ENCODE results near the gene TFB1M. TPM values are rescaled to one million over a fixed set of nuclear protein-coding genes. Genes with fewer than 3 reads are reported as not detected.

The TFB1M gene
- total and polyA plus RNA-seq, 2 donors (not counting 3 experiments of a cell fraction or from before 2014, with no cell fraction given): 12.9 to 35.5 TPM

- Histone ChIP-seq H3K9me1 (replicated peaks; ENCODE audit: control insufficient read depth, extremely low read depth, insufficient read depth, low read length) (no peaks in the 10 kb centered on the region), H3K9me3 (replicated peaks; ENCODE audit: control insufficient read depth, insufficient read depth, low read length) (no peaks in the 10 kb centered on the region), H3K4me2 (ENCODE audit: insufficient read depth, low read length) (no peak overlapping the region), H3K79me2 (ENCODE audit: control insufficient read depth, insufficient read depth, low read length) (peaks cover 15% of the 10 kb centered on the region), H3K27me3 (ENCODE audit: control insufficient read depth in 2 of 2, insufficient read depth in 2 of 2, low read length in 2 of 2) (no peaks in the 10 kb centered on the region), H2AFZ (ENCODE audit: low read depth, low read length) (no peak overlapping the region), H4K20me1 (replicated peaks; ENCODE audit: control insufficient read depth, extremely low read depth, insufficient read depth, low read length) (no peaks in the 10 kb centered on the region), H3K4me1 (ENCODE audit: control insufficient read depth, extremely low read depth, insufficient read depth, low read length) (peaks cover 41% of the 10 kb centered on the region), H3K9ac (replicated peaks; ENCODE audit: extremely low read depth, insufficient read depth, low read length) (no peak overlapping the region), H3K4me3 (replicated peaks in 1 of 3; ENCODE audit: insufficient read depth in 1 of 3, low read depth in 1 of 3, low read length in 3 of 3) (no peak overlapping the region), H3K36me3 (ENCODE audit: control insufficient read depth in 2 of 2, extremely low read depth in 1 of 2, insufficient read depth in 2 of 2, low read length in 2 of 2) (peaks cover 3 to 6% of the 10 kb centered on the region in 2 experiments), H3K27ac (ENCODE audit: insufficient read depth, low read depth, low read length) (peak overlapping the region; percentile 1)
- FAIRE-seq (no peak), DNase-seq (ENCODE audit: low read depth, low spot score) (peak; percentile 17)
- ChIA-PET POLR2A (no interaction called here), CTCF (interaction anchor here (0.6 to 2.5 kb wide), 17 partner anchors 8 to 601 kb away, joined by 3 to 21 read pairs (median 4); no protein-coding TSS in a partner anchor)
- dilution Hi-C loops (cut with MboI; ENCODE audit: extremely low pct_ligation_motif_present, low sequenced_read_pairs): no loop called here
- TF ChIP-seq FOS (IDR thresholded peaks at IDR 0.05; ENCODE audit: borderline replicate concordance, insufficient read depth, low read length) (no peak), GATA2 (IDR thresholded peaks at IDR 0.05; ENCODE audit: insufficient read depth, insufficient read length, low read depth, low read length) (no peak)
- BruUV-seq (replicated peaks): no TSS peak
- intact Hi-C loops (cut with micrococcal nuclease): loop anchor here (2.0 kb wide), 1 partner anchor 252 kb away; no protein-coding TSS in a partner anchor
These were observed 37.6 kb downstream of the TFB1M start for GRCh38 chr6:155276638-155277037.

GRCh38 chr6:155275808-155276480 lies 38.3 kb downstream of the TFB1M start:
- H3K27me3 ChIP-seq (ENCODE audit: control insufficient read depth in 2 of 2, insufficient read depth in 2 of 2, low read length in 2 of 2): no peaks in the 10 kb centered on the region
- no peak overlapping the region for H3K4me3 ChIP-seq (replicated peaks in 1 of 3; ENCODE audit: insufficient read depth in 1 of 3, low read depth in 1 of 3, low read length in 3 of 3)
- no peaks in the 10 kb centered on the region for H4K20me1 ChIP-seq (replicated peaks; ENCODE audit: control insufficient read depth, extremely low read depth, insufficient read depth, low read length)
- CTCF ChIA-PET: interaction anchor here (1.0 to 2.5 kb wide), 10 partner anchors 12 to 600 kb away, joined by 3 to 21 read pairs (median 4); no protein-coding TSS in a partner anchor
- no peaks in the 10 kb centered on the region for H3K9me3 ChIP-seq (replicated peaks; ENCODE audit: control insufficient read depth, insufficient read depth, low read length)
- H3K27ac ChIP-seq (ENCODE audit: insufficient read depth, low read depth, low read length): no peak overlapping the region
- no peak overlapping the region for H3K4me2 ChIP-seq (ENCODE audit: insufficient read depth, low read length)
- H3K79me2 ChIP-seq (ENCODE audit: control insufficient read depth, insufficient read depth, low read length): peaks cover 17% of the 10 kb centered on the region
- peaks cover 41% of the 10 kb centered on the region for H3K4me1 ChIP-seq (ENCODE audit: control insufficient read depth, extremely low read depth, insufficient read depth, low read length)
- no TSS peak for BruUV-seq (replicated peaks)
- intact Hi-C loops (cut with micrococcal nuclease): loop anchor here (2.0 kb wide), 1 partner anchor 253 kb away; no protein-coding TSS in a partner anchor
- peaks cover 3 to 6% of the 10 kb centered on the region in 2 experiments for H3K36me3 ChIP-seq (ENCODE audit: control insufficient read depth in 2 of 2, extremely low read depth in 1 of 2, insufficient read depth in 2 of 2, low read length in 2 of 2)
- POLR2A ChIA-PET: no interaction called here
- dilution Hi-C loops (cut with MboI; ENCODE audit: extremely low pct_ligation_motif_present, low sequenced_read_pairs): no loop called here
- H3K9me1 ChIP-seq (replicated peaks; ENCODE audit: control insufficient read depth, extremely low read depth, insufficient read depth, low read length): no peaks in the 10 kb centered on the region
- no peak for DNase-seq (ENCODE audit: low read depth, low spot score)
- H3K9ac ChIP-seq (replicated peaks; ENCODE audit: extremely low read depth, insufficient read depth, low read length): no peak overlapping the region
- TF ChIP-seq POLR2A (IDR thresholded peaks at IDR 0.05; ENCODE audit: low read depth, low read length): no peak
- no peak for TF ChIP-seq MAX (IDR thresholded peaks at IDR 0.05; ENCODE audit: insufficient read depth, insufficient read length)
- TF ChIP-seq POLR2AphosphoS5 (IDR thresholded peaks at IDR 0.05; ENCODE audit: insufficient read depth, low read depth, low read length): no peak
- no peak for TF ChIP-seq GATA2 (IDR thresholded peaks at IDR 0.05; ENCODE audit: insufficient read depth, insufficient read length, low read depth, low read length)
- TF ChIP-seq JUN (IDR thresholded peaks at IDR 0.05; ENCODE audit: borderline replicate concordance, insufficient read depth, insufficient read length, low read depth): no peak
- no peak for TF ChIP-seq MYC (IDR thresholded peaks at IDR 0.05; ENCODE audit: low read depth, low read length)
- TF ChIP-seq FOS (IDR thresholded peaks at IDR 0.05; ENCODE audit: borderline replicate concordance, insufficient read depth, low read length): no peak
- no peak for TF ChIP-seq EZH2 (IDR thresholded peaks at IDR 0.05; ENCODE audit: borderline replicate concordance, low read depth, low read length, severe bottlenecking)
- TF ChIP-seq CTCF (IDR thresholded peaks at IDR 0.05; ENCODE audit: extremely low read depth in 1 of 2, insufficient read depth in 1 of 2, low read depth in 1 of 2, low read length in 2 of 2): no peak
- no peak for FAIRE-seq
- no peak overlapping the region for H2AFZ ChIP-seq (ENCODE audit: low read depth, low read length)

Data from endothelial cell of umbilical vein (primary cell).